SK-N-SH treated with all-trans-retinoic acid at 6 μM for 48 hours (cell line): ENCODE measurements around the gene NPIPA1.
"Not testable (repeated sequence)": the region's sequence is repeated elsewhere in the genome, so short reads cannot be mapped to it uniquely, and the experiment has no call there.

Source experiments
- ARNTL ChIP-seq: fragments of 450-650 bp; formaldehyde crosslinking; IDR thresholded peaks from 2 replicates; pipeline ENCODE4 v1.5.0; 2020; ENCODE audit warnings: low read depth, mild to moderate bottlenecking, moderate library complexity, borderline replicate concordance
- OSR1 ChIP-seq: fragments of 250-450 bp; sonication (Bioruptor Pico); IDR thresholded peaks from 2 replicates; pipeline ENCODE4 v1.8.0; 2022; ENCODE audit warnings: moderate library complexity, mild to moderate bottlenecking, inconsistent platforms
- PATZ1 ChIP-seq: fragments of 250-450 bp; sonication (Bioruptor Pico); IDR thresholded peaks from 2 replicates; pipeline ENCODE4 v1.8.0; 2020; ENCODE audit warnings: mild to moderate bottlenecking, moderate library complexity, borderline replicate concordance
- RARB ChIP-seq: fragments of 250-450 bp; sonication (Bioruptor Pico); IDR thresholded peaks from 2 replicates; pipeline ENCODE4 v1.8.0; 2021; ENCODE audit warnings: mild to moderate bottlenecking, moderate library complexity
- TOX ChIP-seq: fragments of 250-450 bp; sonication (Bioruptor Pico); IDR thresholded peaks from 2 replicates; pipeline ENCODE4 v1.8.0; 2021; ENCODE audit warnings: mild to moderate bottlenecking, moderate library complexity, borderline replicate concordance
- ZFP30 ChIP-seq: fragments of 450-650 bp; formaldehyde crosslinking; IDR thresholded peaks from 2 replicates; pipeline ENCODE4 v1.5.0; 2022; ENCODE audit warnings: mild to moderate bottlenecking, moderate library complexity
- ZNF565 ChIP-seq: fragments of 450-650 bp; formaldehyde crosslinking; conservative IDR thresholded peaks from 2 replicates; pipeline ENCODE4 v1.5.0; 2020; ENCODE audit warnings: low read depth, mild to moderate bottlenecking, moderate library complexity
- ZNF8 ChIP-seq: fragments of 450-650 bp; formaldehyde crosslinking; IDR thresholded peaks from 2 replicates; pipeline ENCODE4 v1.5.0; 2020; ENCODE audit warnings: mild to moderate bottlenecking, moderate library complexity

- not testable (repeated sequence) for TF ChIP-seq TOX (CRISPR knock-in tag); ZNF565 (CRISPR knock-in tag); ZNF8 (CRISPR knock-in tag); ARNTL (CRISPR knock-in tag); RARB (CRISPR knock-in tag); PATZ1 (CRISPR knock-in tag); OSR1; ZFP30 (CRISPR knock-in tag)
Observed at GRCh38 chr16:14981234-14981633, 44.0 kb downstream of the NPIPA1 start.
